GM11168 (cell line): ENCODE data around the gene ESRP2.

Experiments used
- in situ Hi-C: fragments of 300-500 bp; cut with MboI; formaldehyde crosslinking; loops from one replicate; pipeline ENCODE4 v1.12.0; 2022; ENCODE audit warnings: low sequenced_read_pairs; ENCODE audit not compliant: unreplicated experiment

ESRP2 gene

GRCh38 chr16:68235887-68236136 lies at the start of gene ESRP2:
Gene ESRP2 (minus strand): TSS chr16:68236127. CDS start chr16:68236045, 82 bp downstream.
- in situ Hi-C loops, result no loop called here

- in situ Hi-C loops, result no loop called here
These were observed 49.8 kb upstream of the ESRP2 start for GRCh38 chr16:68285683-68286082.

GRCh38 chr16:68284847-68285246 lies 48.9 kb upstream of the ESRP2 start:
- in situ Hi-C loops, result no loop called here

GRCh38 chr16:68283801-68284598 lies 48.1 kb upstream of the ESRP2 start:
- in situ Hi-C loops, result no loop called here

GRCh38 chr16:68283346-68283745 lies 47.4 kb upstream of the ESRP2 start:
- in situ Hi-C loops, result no loop called here

DNA sequence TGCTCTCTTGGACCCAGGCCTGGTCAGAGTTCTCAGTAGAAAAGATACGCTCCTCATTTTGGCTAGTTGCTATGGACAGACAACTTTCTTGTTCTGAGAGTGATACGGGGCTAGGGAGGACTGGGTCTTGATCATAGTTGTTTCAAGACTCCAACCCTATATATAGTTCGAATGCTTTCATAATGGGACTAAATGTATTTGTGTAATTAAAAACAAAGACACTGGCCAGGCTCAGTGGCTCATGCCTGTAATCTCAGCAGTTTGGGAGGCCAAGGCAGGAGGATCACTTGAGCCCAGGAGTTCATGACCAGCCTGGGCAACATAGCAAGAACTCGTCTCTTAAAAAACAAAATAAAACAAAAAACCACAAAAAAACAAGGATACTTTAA lies 46.1 kb upstream of the ESRP2 start:
- in situ Hi-C loops, result no loop called here

DNA sequence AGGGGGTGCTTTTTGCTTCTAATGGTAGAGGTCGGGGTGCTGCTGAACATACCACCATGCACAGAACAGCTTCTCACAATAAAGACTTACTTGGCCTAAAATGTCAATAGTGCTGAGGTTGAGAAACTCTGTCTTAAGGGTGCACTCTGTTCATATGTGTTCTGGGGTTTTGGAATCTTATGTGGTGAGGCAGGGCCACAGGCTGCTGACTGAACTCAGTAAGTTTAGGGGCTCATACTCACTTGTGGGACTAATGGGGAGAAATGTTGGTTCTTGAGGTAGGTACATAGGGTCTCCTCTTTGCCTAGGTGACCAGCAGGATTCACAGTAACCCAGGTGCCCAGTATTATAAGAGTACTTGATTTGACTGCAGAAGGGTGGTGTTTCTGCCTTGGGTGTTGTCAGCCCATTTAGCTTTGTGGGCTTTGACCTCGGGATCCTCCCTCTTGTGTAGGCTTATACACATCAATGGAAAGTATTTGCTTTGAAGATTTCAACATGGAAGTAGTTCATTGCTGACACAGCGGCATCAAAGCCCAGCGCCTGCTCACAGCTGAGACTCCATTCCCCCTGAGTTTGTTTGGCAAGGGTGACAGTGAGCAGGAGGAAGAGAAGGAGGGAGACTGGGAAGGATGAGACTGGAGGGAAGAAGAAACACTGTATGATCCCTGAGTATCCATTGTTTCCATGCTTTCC lies 45.6 kb upstream of the ESRP2 start:
- in situ Hi-C loops, result no loop called here

GRCh38 chr16:68279726-68280558 lies 44.0 kb upstream of the ESRP2 start:
- in situ Hi-C loops, result no loop called here

DNA sequence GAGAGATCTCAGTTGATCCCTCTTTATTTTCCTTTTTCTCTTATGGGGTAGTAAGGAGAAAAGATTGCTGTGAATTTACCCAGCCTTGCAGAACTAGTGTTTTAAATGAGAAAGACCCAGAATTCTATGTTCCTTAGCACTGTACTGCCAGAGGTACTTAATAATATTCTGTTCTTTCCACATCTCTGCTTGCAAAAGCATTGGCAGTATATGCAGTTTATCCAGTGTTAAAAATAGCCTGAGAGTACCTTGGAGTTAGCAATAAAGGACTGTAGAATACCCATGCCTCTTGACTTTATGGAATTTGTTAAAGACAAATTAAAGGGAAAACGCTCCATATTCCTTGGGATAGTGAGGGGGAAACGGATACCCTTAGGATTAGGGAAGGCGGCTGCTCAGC lies 40.3 kb upstream of the ESRP2 start:
- in situ Hi-C loops, result no loop called here

- in situ Hi-C loops, result no loop called here
These were observed 39.8 kb upstream of the ESRP2 start for GRCh38 chr16:68275611-68276191.

- in situ Hi-C loops, result no loop called here
These were observed 38.5 kb upstream of the ESRP2 start for GRCh38 chr16:68274441-68274840.

GRCh38 chr16:68273896-68274295 lies 38.0 kb upstream of the ESRP2 start:
- in situ Hi-C loops, result no loop called here

DNA sequence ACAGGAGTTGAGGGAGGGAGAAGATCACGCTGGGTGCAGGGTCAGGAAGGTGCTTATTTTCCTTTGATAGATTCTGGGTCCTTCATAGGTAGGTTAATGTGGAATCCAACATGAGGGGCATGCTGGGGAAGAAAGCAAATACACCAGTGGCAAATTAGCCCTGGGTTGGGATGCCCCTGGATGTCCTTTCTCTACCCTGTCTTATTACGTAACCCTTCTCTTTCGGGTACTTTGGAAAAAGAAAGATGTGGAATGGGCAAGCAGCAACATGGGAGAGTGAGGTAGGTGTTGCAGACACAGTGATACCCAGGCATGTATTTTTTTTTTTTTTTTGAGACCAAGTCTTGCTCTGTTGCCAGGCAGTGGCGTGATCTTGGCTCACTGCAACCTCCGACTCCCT lies 37.5 kb upstream of the ESRP2 start:
- in situ Hi-C loops, result no loop called here

GRCh38 chr16:68272507-68273209 lies 36.7 kb upstream of the ESRP2 start:
- in situ Hi-C loops, result no loop called here

DNA sequence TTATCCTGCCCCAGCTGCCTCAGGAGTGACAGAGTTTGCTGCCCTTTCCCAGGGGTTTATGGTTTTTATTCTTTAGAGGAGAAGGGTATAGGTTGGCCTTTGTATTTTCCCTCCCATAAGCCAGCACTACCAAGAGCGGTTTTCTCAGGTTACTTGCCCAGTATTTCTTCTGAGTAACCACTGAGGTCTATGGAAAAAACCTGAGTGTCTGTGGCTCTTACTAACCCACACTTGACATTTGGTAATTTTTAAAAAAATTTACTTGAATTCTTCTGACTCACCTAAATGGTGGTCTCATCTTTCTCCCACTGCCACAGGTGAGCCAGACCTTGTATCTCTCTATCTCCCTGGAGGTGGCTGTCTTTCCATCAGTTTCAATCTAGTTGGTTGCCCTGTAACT lies 34.4 kb upstream of the ESRP2 start:
- in situ Hi-C loops, result no loop called here

DNA sequence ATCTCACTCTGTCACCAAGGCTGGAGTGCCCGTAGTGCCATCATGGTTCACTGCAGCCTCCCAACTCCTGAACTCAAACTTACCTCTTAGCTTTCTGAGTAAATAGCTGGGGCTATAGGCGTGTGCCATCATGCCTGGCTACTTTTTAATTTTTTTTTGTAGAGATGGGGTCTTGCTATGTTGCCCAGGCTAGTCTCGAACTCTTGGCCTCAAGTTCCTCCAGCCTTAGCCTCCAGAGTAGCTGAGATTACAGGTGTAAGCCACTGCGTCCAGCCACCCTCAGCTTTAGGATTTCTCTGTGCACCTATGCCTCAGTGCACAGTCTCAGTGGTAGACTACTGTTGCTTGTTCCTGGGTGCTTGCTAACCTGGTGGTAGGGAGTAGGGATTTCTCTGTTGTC lies 33.9 kb upstream of the ESRP2 start:
- in situ Hi-C loops, result no loop called here

GRCh38 chr16:68267612-68268405 lies 31.9 kb upstream of the ESRP2 start:
- in situ Hi-C loops, result no loop called here

DNA sequence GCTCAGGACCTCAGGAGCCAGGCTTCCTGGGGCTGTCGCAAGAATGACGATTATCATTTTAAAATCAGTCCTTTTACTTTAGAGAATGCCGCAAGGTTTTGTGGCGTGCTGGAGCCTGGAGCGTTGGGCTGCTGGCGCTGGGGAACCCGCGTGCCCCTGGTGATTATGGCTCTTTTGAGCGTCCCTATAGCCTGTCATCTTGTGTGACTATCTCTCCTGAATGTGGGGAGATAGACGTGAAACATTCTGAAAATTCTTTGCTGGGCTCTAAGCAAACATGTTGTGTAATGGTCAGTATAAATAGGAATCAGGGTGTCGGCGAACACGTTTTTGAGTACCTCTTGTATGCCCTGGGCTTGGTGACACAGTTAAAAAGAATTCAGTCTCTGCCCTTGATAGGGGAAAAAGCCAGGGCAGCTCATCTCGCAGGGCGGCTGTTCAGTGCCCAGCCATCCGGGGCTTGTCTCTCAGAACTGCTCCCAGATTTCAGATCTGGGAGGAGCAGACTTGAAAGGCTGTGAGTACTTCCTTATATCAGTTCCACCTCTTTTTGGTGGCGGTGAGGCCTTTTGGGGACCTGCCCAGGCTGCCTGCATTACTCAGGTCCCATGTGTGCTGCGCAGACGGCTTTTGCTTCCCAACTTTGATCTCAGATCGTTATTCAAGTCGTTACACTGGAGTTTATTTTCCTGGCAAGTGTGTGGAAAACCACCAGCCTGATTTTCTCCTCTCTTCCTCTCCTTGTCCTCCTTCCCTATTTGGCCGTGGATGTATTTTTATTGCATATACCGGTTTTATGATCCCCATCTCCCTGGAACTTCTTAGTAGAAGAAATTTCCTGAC lies 29.4 kb upstream of the ESRP2 start:
- in situ Hi-C loops, result no loop called here
